HG03342 (cell line): Measurements from ENCODE around the gene ERC2.

Experiments
- ATAC-seq: cut with Tn5 transposase; IDR thresholded peaks from one replicate; pipeline ENCODE4 v1.9.1; 2021; ENCODE audit warnings: mild to moderate bottlenecking, moderate library complexity; ENCODE audit not compliant: unreplicated experiment

The ERC2 gene

GRCh38 chr3:55576621-55577388, 891.5 kb downstream of the ERC2 start:
- ATAC-seq: no peak

GRCh38 chr3:55574671-55575070, 893.6 kb downstream of the ERC2 start:
- ATAC-seq: no peak

GRCh38 chr3:55572816-55573215, 895.5 kb downstream of the ERC2 start:
- ATAC-seq: no peak

GRCh38 chr3:55571913-55572312, 896.4 kb downstream of the ERC2 start:
- ATAC-seq: no peak

- no peak for ATAC-seq
Observed at GRCh38 chr3:55571216-55571813, 897.0 kb downstream of the ERC2 start.

- ATAC-seq: no peak
Observed at GRCh38 chr3:55570271-55570711, 898.0 kb downstream of the ERC2 start.

- no peak for ATAC-seq
Observed at GRCh38 chr3:55569033-55569599, 899.2 kb downstream of the ERC2 start.

- ATAC-seq: no peak
Observed at GRCh38 chr3:55567615-55568014, 900.7 kb downstream of the ERC2 start.

GRCh38 chr3:55567121-55567520, 901.1 kb downstream of the ERC2 start:
- ATAC-seq: no peak

- no peak for ATAC-seq
Observed at GRCh38 chr3:55565521-55565920, 902.7 kb downstream of the ERC2 start.

GRCh38 chr3:55564726-55565125, 903.5 kb downstream of the ERC2 start:
- no peak for ATAC-seq

- ATAC-seq: no peak
Observed at GRCh38 chr3:55562700-55563099, 905.6 kb downstream of the ERC2 start.

GRCh38 chr3:55559500-55560423, 908.5 kb downstream of the ERC2 start:
- ATAC-seq: no peak

GRCh38 chr3:55558316-55558715, 910.0 kb downstream of the ERC2 start:
- ATAC-seq: no peak

- ATAC-seq: no peak
Observed at GRCh38 chr3:55557549-55557948, 910.7 kb downstream of the ERC2 start.

GRCh38 chr3:55556619-55557537, 911.4 kb downstream of the ERC2 start:
- no peak for ATAC-seq

GRCh38 chr3:55555873-55556618, 912.2 kb downstream of the ERC2 start:
- ATAC-seq: no peak

GRCh38 chr3:55554634-55555425, 913.4 kb downstream of the ERC2 start:
- ATAC-seq: no peak

GRCh38 chr3:55551644-55552043, 916.6 kb downstream of the ERC2 start:
- ATAC-seq: no peak
